Breast epithelium (tissue), 4 donors: ENCODE measurements around the gene KCNH5. TPM values are rescaled to one million over a fixed set of nuclear protein-coding genes. Genes with fewer than 3 reads are reported as not detected.
A peak's percentile ranks its signal among the peaks of the same experiment; 100 is the strongest.

Experiments
- DNase-seq, 2 donors: peaks; one replicate each; pipeline ENCODE4 v3.0.0-alpha.2; 2019; ENCODE audit warnings: low spot score in 2 of 2
- H3K27ac ChIP-seq, 2 donors: fragments of 200-600 bp; sonication (generic) in 1 of 2; one replicate each; pipeline ENCODE4 v1.5.1; 2016 to 2019; ENCODE audit warnings: mild to moderate bottlenecking in 1 of 2
- H3K27me3 ChIP-seq, 2 donors: fragments of 200-600 bp; sonication (generic) in 1 of 2; one replicate each; pipeline versions ENCODE4 v1.5.1 to v1.6.0; 2017 to 2019; ENCODE audit warnings: control low read depth in 1 of 2, mild to moderate bottlenecking in 1 of 2
- H3K36me3 ChIP-seq: fragments of 200-600 bp; one replicate; pipeline ENCODE4 v1.5.1; 2019
- H3K4me1 ChIP-seq, 2 donors: fragments of 200-600 bp; sonication (generic); one replicate each; pipeline ENCODE4 v1.5.1; 2016 to 2019; ENCODE audit warnings: control low read depth in 1 of 2
- H3K4me3 ChIP-seq, 3 donors: fragments of 200-600 bp; sonication (generic); 1 replicate in 2 of 3; 2 replicates in 1 of 3; pipeline ENCODE4 v1.5.1; 2016 to 2019; ENCODE audit warnings: mild to moderate bottlenecking in 3 of 3, moderate library complexity in 2 of 3
- H3K9me3 ChIP-seq, 2 donors: fragments of 200-600 bp; sonication (generic) in 1 of 2; one replicate each; pipeline ENCODE4 v1.5.1; 2016 to 2019; ENCODE audit warnings: control low read depth in 1 of 2
- POLR2A ChIP-seq: fragments of 450-650 bp; IDR thresholded peaks from one replicate; pipeline ENCODE4 v1.6.1; 2016; ENCODE audit warnings: antibody characterized with exemption, mild to moderate bottlenecking, moderate library complexity
- POLR2AphosphoS5 ChIP-seq, 3 donors: sonication (generic); formaldehyde crosslinking; IDR thresholded peaks; one replicate each; pipeline ENCODE4 v1.6.1; 2017; ENCODE audit warnings: antibody characterized with exemption in 3 of 3
- intact Hi-C: fragments of 100-400 bp; cut with DNase I; formaldehyde crosslinking; loops from one replicate; pipeline ENCODE4 v1.15.1; 2023; ENCODE audit warnings: low total_unique reads
- total RNA-seq, 3 donors: library from RNA; depleted of rRNA; stranded (reverse); fragments of >200 nt; gene quantifications; one replicate each; pipeline ENCODE4 v1.1.0, GENCODE V29; 2016
- TF ChIP-seq, protein P1 (sequence below), 3 donors: fragments of 450-650 bp; IDR thresholded peaks; one replicate each; pipeline ENCODE4 v1.5.1; 2016 to 2017; ENCODE audit warnings: antibody characterized with exemption in 3 of 3, mild to moderate bottlenecking in 3 of 3, moderate library complexity in 3 of 3

KCNH5 gene
- total RNA-seq, 3 donors from 2014 or later = 0.33 to 0.88 TPM; not detected in 1

DNA sequence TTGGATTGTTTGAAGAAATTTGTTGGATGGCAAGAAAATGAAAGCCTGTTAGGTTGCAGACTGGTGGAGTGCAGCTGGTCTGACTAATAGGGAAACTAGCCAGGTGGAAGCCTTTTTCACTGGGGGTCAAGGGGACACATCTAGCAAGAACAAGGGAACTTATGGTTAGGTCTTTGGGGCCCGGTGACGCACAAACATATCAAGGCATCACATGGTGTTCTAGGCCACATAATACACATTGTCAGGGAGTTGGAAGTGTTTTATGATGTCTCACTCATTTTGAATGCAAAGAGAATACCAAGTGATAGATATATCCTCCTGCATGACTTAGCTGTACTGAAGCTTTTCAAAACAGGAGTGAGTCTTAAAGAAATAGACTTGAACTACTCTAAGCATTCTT is 351.2 kb downstream of the KCNH5 start:
- no peak for TF ChIP-seq POLR2A
- no peak for TF ChIP-seq POLR2AphosphoS5 (IDR thresholded peaks at IDR 0.05)
- TF ChIP-seq, protein P1, sequence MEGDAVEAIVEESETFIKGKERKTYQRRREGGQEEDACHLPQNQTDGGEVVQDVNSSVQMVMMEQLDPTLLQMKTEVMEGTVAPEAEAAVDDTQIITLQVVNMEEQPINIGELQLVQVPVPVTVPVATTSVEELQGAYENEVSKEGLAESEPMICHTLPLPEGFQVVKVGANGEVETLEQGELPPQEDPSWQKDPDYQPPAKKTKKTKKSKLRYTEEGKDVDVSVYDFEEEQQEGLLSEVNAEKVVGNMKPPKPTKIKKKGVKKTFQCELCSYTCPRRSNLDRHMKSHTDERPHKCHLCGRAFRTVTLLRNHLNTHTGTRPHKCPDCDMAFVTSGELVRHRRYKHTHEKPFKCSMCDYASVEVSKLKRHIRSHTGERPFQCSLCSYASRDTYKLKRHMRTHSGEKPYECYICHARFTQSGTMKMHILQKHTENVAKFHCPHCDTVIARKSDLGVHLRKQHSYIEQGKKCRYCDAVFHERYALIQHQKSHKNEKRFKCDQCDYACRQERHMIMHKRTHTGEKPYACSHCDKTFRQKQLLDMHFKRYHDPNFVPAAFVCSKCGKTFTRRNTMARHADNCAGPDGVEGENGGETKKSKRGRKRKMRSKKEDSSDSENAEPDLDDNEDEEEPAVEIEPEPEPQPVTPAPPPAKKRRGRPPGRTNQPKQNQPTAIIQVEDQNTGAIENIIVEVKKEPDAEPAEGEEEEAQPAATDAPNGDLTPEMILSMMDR (IDR thresholded peaks at IDR 0.05) = no peak

DNA sequence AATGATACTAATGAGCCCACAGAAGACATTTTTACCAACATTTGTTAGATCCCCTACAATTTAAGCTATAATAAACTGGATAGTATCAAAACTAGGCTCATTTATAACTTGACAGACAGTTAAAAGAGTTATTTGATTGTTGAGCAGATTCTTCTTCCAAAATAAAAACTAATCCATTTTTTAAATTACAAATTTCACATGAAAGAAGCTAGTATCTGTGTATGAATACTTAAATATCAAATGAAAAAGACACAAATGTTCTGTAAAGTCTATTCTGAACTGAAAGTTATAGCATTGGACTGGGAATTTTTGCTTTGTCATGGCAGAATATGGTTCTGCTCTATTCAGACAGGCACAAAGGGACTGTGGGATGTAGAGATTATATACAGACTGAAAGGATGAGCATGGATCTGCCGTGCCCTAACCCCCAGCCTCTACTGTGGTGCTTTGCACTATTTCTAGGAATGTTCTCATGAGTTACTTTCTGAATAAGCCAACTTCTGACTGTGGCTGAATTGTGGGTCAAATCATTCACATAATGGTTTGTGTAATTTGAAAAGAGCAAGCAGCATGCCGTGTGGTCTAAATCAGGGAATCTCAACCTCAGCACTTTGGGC is 352.7 kb downstream of the KCNH5 start:
- intact Hi-C loops = no loop called here
- TF ChIP-seq POLR2AphosphoS5 (IDR thresholded peaks at IDR 0.05) (no peak), POLR2A (no peak)
- TF ChIP-seq, protein P1 (IDR thresholded peaks at IDR 0.05) = no peak
- no peak for DNase-seq
- Histone ChIP-seq H3K27me3 (no peaks in the 10 kb centered on the region), H3K27ac (peak overlapping the region; percentile 54 to 75), H3K4me1 (no peaks in the 10 kb centered on the region), H3K36me3 (no peaks in the 10 kb centered on the region), H3K4me3 (no peak overlapping the region), H3K9me3 (peaks cover 0 to 9% of the 10 kb centered on the region in 2 donors)

More for the DNA sequence above, 351.2 kb downstream of the KCNH5 start:
- Histone ChIP-seq H3K27me3 (no peaks in the 10 kb centered on the region), H3K4me1 (no peaks in the 10 kb centered on the region), H3K9me3 (no peaks in the 10 kb centered on the region), H3K27ac (no peak overlapping the region), H3K4me3 (no peak overlapping the region), H3K36me3 (no peaks in the 10 kb centered on the region)
- intact Hi-C loops = no loop called here
- DNase-seq = no peak

DNA sequence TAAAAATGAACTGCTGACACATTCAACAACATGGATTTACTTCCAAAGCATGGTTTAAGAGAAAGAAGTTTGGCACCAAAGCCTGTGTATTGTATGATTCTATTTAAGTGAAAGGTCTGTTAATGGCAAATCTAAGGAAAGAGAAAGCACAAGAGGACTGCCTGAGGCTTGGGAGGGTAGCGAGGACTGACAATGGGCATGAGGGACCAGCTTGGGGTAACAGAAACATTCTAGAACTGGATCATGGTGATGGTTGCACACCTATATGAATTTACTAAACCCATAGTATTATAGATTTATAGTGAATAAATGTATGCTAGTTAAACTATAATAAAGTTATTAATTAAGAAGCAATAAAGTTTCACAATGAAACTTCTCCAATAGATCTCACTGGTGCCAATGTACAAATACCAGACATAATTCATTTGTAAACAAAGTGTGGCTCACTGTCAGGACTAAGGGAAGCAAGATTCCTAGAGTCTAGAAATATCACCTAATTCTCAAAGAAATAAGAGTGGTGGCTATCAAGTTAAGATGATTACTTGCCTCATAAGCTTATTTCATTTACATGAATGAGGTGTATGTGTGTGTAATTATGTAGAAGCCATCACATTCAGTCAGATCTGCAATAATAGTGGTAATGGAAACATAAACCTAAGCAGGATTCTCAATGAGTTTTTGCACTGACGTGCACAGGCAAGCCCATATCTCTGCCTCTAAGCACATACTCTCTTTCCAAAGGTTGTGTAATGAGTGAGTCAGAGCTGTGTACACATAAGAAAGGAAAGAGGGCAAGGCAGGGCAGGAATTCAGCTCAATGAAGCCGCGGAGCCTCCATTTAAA is 353.4 kb downstream of the KCNH5 start:
- peaks cover 0 to 12% of the 10 kb centered on the region in 2 donors for H3K9me3 ChIP-seq
- H3K27me3 ChIP-seq = no peaks in the 10 kb centered on the region
- peak overlapping the region; percentile 54 to 75 for H3K27ac ChIP-seq
- no peaks in the 10 kb centered on the region for H3K36me3 ChIP-seq
- no peak overlapping the region for H3K4me3 ChIP-seq
- TF ChIP-seq POLR2A = no peak
- H3K4me1 ChIP-seq = no peaks in the 10 kb centered on the region
- peak in 1 of 2 donors; percentile 45 for DNase-seq
- intact Hi-C loops = no loop called here

DNA sequence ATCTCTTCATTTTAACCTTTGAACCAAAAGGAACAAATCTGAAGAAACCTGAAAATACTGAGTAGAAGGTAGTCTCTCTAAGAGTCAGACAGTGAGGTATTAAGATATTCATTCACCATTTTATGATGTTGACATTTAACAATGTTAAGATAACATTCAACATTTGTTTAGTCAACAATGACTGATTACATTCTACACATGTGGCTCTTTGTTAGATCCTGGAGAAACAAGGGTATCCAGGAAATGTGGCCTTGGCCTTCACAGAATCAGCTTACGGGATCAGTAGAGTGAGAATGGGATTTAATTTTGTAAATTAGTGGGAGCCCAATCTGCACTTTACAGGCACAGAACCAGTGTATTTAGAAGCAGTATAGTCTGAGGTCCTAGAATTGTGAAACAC is 355.5 kb downstream of the KCNH5 start:
- TF ChIP-seq POLR2A = no peak
- no peak for TF ChIP-seq POLR2AphosphoS5 (IDR thresholded peaks at IDR 0.05)
- TF ChIP-seq, protein P1 (IDR thresholded peaks at IDR 0.05) = no peak
- no peak overlapping the region for H3K4me3 ChIP-seq

DNA sequence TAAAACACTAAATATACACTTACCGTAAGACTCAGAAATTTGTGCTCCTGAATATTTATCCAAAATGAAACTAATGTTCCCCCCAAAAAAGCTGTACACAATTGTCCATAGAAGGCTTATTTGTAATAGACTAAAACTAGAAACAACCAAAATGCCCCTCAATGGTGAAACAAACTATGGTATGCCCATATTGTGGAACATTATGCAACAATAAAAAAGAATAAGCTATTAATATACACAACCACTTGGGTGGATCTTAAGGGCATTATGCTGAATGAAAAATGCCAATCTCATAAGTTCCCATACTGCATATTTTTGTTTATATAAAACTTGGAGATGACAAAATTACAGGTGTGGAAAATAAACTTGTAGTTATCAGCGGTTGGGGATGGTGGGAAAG is 357.4 kb downstream of the KCNH5 start:
- DNase-seq = no peak
- H3K27ac ChIP-seq = no peak overlapping the region
- peaks cover 0 to 12% of the 10 kb centered on the region in 2 donors for H3K9me3 ChIP-seq
- H3K36me3 ChIP-seq = no peaks in the 10 kb centered on the region
- no peak overlapping the region for H3K4me3 ChIP-seq
- no peaks in the 10 kb centered on the region for H3K27me3 ChIP-seq
- no peak for TF ChIP-seq POLR2AphosphoS5 (IDR thresholded peaks at IDR 0.05)
- TF ChIP-seq, protein P1 (IDR thresholded peaks at IDR 0.05) = no peak
- TF ChIP-seq POLR2A = no peak
- no peaks in the 10 kb centered on the region for H3K4me1 ChIP-seq
- intact Hi-C loops = no loop called here

More for the DNA sequence above, 355.5 kb downstream of the KCNH5 start:
- no peaks in the 10 kb centered on the region for H3K36me3 ChIP-seq
- no peaks in the 10 kb centered on the region for H3K27me3 ChIP-seq
- no peak overlapping the region for H3K27ac ChIP-seq
- no peak for DNase-seq
- H3K9me3 ChIP-seq = peaks cover 0 to 12% of the 10 kb centered on the region in 2 donors
- intact Hi-C loops = no loop called here
- no peaks in the 10 kb centered on the region for H3K4me1 ChIP-seq
